Fibroblast of villous mesenchyme (primary cell): ENCODE data around the gene APOBR. TPM values are rescaled to one million over a fixed set of nuclear protein-coding genes. Genes with fewer than 3 reads are reported as not detected.
"Not testable (repeated sequence)": the region's sequence is repeated elsewhere in the genome, so short reads cannot be mapped to it uniquely, and the experiment has no call there.

Source experiments
- DNase-seq: peaks from one replicate; pipeline ENCODE4 v3.0.0-alpha.2; 2010; ENCODE audit warnings: low read depth
- H3K4me3 ChIP-seq: 2 replicates; pipeline ENCODE4 v1.5.1; 2011; ENCODE audit warnings: low read depth, mild to moderate bottlenecking, low read length
- total RNA-seq: library from RNA; depleted of rRNA; stranded (reverse); fragments of >200 nt; gene quantifications from 2 replicates; pipeline ENCODE4 v1.2.3, GENCODE V29; 2012
- TF ChIP-seq, protein P1 (sequence below): IDR thresholded peaks from 2 replicates; pipeline ENCODE4 v1.5.1; 2012; ENCODE audit warnings: low read depth, mild to moderate bottlenecking, low read length; ENCODE audit not compliant: insufficient read depth

APOBR gene
- total RNA-seq, 1 donor: not detected

DNA sequence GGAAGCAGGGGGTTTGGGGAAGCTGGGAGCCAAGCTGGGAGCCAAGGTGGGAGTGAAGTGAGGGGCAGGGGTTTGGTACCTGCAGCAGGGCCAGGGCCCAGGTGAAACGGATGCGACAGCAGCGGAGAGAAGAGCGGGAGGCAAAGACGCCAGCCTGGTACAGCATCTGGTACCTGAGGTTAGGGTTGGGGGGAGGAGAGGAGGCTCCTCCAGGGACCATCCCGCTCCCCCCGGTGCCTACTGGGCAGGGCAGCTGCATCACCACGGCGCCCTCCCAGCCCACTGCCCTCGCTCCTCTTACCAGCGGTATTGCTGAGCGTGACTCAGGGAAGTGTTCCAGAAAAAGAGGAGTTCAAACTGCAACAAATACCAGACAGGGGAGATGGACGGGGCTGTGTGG lies 12.4 kb upstream of the APOBR start:
- no peak overlapping the region for H3K4me3 ChIP-seq
- TF ChIP-seq, protein P1, sequence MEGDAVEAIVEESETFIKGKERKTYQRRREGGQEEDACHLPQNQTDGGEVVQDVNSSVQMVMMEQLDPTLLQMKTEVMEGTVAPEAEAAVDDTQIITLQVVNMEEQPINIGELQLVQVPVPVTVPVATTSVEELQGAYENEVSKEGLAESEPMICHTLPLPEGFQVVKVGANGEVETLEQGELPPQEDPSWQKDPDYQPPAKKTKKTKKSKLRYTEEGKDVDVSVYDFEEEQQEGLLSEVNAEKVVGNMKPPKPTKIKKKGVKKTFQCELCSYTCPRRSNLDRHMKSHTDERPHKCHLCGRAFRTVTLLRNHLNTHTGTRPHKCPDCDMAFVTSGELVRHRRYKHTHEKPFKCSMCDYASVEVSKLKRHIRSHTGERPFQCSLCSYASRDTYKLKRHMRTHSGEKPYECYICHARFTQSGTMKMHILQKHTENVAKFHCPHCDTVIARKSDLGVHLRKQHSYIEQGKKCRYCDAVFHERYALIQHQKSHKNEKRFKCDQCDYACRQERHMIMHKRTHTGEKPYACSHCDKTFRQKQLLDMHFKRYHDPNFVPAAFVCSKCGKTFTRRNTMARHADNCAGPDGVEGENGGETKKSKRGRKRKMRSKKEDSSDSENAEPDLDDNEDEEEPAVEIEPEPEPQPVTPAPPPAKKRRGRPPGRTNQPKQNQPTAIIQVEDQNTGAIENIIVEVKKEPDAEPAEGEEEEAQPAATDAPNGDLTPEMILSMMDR: no peak
- no peak for DNase-seq

DNA sequence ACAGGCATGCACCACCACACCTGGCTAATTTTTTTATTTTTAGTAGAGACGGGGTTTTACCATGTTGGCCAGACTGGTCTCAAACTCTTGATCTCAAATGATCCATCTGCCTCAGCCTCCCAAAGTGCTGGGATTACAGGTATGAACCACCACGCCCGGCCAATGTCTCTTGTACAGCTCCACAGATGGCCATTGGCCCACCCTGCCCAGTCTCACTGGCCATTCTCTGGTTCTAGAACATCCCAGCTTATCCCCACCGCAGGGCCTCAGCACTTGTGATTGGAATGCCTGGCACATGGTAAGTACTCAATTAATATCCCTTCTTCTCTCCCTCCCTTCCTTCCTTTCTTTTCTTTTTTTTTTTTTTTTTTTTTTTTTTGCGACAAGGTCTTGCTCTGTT lies 11.1 kb upstream of the APOBR start:
- H3K4me3 ChIP-seq, DNase-seq: not testable (repeated sequence)

DNA sequence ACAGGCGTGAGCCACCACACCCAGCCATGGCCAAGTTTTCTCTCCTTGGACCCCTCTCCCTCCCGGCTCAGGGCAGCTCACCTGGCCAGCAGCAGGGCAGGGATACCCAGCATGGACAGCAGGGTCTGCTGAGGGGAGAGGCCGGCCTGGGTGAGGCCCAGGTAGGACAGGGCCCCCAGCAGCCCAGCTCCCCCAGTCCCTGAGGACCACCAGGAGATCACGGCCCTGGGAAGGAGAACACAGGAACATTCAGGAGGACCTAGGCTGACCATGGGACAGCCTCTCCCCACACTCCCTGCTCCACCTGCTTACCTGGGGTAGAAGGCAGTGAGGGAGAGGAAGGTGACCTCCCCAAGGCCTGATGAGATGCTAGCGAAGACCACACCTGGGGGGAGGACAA lies 8.2 kb upstream of the APOBR start:
- DNase-seq: no peak
- H3K4me3 ChIP-seq: no peak overlapping the region
- TF ChIP-seq, protein P1: no peak

DNA sequence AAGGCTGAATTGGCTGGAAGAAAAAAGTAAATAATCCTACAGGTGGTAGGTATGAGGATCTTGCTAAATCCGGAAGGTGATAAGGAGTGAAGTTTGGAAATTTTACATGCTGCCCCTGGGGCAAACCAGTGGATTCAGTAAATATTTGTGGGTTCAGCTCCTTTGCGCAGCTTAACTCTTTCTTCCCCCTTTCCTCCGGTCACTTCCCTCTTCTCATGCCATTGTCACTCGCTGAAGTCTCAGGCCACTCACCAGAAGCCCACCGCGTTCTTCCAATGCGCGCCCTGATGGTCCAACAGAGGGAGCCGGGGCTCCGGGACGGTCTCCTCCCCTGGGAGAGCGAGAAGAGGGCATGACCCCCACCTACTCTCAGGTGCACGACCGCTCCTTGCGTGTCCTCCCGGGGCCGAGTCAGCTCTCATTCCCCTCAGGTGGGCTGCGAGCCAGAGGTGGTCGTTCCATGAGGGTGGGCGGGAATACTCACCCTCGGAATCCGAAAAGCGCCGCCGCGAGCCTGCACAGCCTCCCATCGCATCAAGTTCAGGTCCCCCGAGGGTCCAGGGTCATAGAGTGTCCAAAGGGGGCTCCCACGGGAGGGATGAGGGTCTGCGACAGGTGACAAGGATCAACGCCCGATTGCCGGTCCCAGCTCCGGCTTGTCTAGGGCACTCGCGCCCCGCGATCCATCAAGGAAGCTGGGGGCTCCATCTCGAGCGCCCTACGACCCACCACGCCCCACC lies 3.0 kb upstream of the APOBR start:
- H3K4me3 ChIP-seq: peak overlapping the region; percentile 96
- peak; percentile 13 for DNase-seq
- TF ChIP-seq, protein P1: peak; percentile 47

DNA sequence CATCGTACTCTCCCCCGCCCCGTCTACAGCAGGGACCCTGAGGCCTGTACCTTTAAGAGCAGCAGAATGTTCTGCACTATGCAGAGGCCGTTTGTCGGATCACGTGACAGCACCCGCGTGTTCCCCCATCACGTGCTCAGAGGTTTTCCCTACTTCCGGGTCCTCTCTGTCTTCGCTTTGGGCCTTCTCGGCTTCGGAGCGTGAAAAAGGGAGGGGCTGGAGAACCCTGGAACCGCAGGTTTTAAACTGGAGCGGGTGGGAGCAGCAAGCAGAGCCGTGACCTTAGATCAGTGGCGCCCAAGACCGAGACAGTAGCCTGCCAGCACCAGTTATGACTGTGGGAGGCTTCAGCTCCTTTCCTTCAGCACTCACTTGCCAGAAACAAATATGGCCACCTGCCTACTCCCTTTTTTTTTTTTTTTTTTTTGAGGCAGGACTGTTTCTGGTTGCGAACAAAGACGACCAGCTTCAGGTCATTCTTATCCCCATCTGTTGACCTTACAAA lies 2.4 kb upstream of the APOBR start, which contains the start of gene CLN3:
Gene CLN3 (minus strand): TSS at position 105 of the 505 bp plus-strand sequence. CDS start 315 bp downstream, outside the sequence.
- peak within 1 kb of the TSS; percentile 96 for H3K4me3 ChIP-seq
- DNase-seq: peak; percentile 95
- TF ChIP-seq, protein P1: no peak

DNA sequence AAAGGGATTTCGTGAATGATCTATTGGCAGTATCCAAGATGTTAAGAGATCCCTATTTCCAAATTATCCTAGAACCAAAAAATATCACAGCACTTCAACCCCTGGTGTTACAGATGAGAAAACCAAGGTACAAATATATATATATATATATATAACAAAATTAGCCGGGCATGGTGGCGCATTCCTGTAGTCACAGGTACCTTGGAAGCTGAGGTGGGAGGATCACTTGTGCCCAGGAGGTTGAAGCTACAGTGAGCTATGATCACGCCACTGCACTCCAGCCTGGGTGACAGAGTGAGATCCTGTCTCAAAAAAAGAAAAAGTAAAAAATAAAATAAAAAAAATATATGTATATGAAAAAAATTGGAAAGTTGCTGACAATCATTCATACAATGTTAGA lies 1.9 kb upstream of the APOBR start:
- TF ChIP-seq, protein P1: no peak
- H3K4me3 ChIP-seq: peak overlapping the region; percentile 96
- DNase-seq: no peak

DNA sequence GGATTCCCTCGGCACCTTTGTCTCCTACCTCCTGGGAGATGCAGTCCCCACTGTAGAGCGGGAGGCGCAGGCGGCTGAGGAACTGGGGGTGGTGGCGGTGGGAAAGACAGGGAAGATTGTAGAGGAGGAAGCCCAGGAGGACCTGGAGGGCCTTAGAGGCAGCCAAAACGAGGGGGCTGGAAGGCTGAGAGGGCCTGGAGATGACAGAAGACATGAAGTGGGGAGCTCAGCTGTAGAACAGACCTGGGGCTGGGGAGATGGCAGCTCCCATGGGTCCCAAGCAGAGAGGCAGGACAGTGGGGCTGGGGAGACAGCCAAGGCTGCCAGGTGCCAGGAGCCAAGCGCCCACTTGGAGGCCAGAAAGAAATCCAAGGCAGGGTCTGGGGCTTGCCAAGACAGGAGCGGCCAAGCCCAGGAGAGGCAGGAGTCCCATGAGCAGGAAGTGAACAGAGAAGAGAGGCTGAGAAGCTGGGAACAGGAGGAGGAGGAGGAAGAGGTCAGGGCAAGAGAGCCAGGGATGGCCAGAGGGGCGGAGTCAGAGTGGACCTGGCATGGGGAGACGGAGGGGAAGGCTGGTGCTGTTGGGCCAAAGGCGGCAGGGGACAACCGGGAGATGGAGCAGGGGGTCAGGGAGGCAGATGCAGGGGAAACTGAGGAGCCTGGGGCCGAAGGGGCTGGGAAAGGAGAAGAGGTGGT lies 803 bp downstream of the APOBR start:
- DNase-seq: no peak
- TF ChIP-seq, protein P1: no peak
- no peak overlapping the region for H3K4me3 ChIP-seq
